PC-3 (cell line): ENCODE results near the gene PIK3R3.

Source experiments
- EZH2 ChIP-seq: fragments of 300-600 bp; sonication (generic); IDR thresholded peaks from one replicate; pipeline ENCODE4 v1.6.1; 2017; ENCODE audit warnings: antibody characterized with exemption, mild to moderate bottlenecking, low read length; ENCODE audit not compliant: unreplicated experiment
- EZH2phosphoT487 ChIP-seq: fragments of 300-600 bp; sonication (generic); IDR thresholded peaks from 2 replicates; pipeline ENCODE4 v1.6.1; 2018; ENCODE audit warnings: mild to moderate bottlenecking, antibody characterized with exemption, low read length, borderline replicate concordance
- TF ChIP-seq, protein P1 (sequence below): fragments of 300-600 bp; sonication (generic); conservative IDR thresholded peaks from 2 replicates; pipeline ENCODE4 v1.5.1; 2017; ENCODE audit warnings: antibody characterized with exemption, low read depth, mild to moderate bottlenecking, low read length

GRCh38 chr1:46118856-46119255 lies 13.6 kb downstream of the PIK3R3 start:
- TF ChIP-seq, protein P1, sequence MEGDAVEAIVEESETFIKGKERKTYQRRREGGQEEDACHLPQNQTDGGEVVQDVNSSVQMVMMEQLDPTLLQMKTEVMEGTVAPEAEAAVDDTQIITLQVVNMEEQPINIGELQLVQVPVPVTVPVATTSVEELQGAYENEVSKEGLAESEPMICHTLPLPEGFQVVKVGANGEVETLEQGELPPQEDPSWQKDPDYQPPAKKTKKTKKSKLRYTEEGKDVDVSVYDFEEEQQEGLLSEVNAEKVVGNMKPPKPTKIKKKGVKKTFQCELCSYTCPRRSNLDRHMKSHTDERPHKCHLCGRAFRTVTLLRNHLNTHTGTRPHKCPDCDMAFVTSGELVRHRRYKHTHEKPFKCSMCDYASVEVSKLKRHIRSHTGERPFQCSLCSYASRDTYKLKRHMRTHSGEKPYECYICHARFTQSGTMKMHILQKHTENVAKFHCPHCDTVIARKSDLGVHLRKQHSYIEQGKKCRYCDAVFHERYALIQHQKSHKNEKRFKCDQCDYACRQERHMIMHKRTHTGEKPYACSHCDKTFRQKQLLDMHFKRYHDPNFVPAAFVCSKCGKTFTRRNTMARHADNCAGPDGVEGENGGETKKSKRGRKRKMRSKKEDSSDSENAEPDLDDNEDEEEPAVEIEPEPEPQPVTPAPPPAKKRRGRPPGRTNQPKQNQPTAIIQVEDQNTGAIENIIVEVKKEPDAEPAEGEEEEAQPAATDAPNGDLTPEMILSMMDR = no peak
- TF ChIP-seq EZH2 (no peak), EZH2phosphoT487 (no peak)
